NCI-H446 treated with DMSO at 0.1 percent for 48 hours (cell line): ENCODE data around the gene ATL1.
A peak's percentile ranks its signal among the peaks of the same experiment; 100 is the strongest.
"Not testable (repeated sequence)": the region's sequence is repeated elsewhere in the genome, so short reads cannot be mapped to it uniquely, and the experiment has no call there.

Source experiments
- DNase-seq: peaks from one replicate; lab custom pipeline; 2025; lab: John Stamatoyannopoulos, UW

The ATL1 gene

GRCh38 chr14:50602035-50602434 is 42.1 kb downstream of the ATL1 start:
- no peak for DNase-seq

GRCh38 chr14:50603565-50603964 is 43.6 kb downstream of the ATL1 start:
- DNase-seq, result no peak

DNA sequence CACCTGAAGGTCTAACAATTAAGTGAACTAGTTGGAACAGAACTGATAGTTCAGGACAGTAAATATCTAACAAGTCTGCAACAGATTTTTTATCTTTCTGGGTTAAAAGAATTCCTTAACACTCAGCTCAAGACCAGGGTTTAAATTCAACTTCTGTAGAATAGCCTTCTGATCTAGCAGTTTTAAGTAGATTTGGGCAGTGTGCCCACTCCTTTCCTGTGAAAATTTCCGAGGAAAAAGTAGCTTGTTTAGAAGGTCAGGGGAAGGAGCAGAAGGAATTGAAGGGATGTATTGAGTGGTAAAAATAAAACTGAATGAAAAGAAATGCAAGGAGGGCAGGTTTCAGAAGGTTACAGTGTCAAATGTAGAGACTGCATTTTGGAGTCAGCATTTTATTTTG is 45.8 kb downstream of the ATL1 start:
- no peak for DNase-seq

- DNase-seq, result no peak
Measured at GRCh38 chr14:50606468-50606867, 46.5 kb downstream of the ATL1 start.

DNA sequence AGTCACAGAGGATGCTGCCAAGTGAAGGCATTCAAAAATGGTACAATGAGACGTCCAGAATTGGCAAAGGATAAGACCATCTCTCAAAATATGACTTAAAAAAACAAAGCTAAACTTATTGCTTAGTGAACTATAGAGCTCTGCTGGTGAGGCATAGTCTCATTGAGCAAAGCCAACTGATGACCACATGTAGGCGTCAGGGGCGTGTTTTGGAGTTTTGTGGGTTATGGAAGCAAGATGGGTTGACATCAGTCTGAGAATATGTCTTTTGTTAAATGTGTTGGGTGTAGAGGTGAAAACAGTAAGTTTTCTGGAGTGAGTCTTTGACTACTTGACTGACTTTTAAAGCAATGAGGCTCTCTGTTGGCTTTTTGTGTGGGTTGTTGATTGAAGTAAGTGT is 47.2 kb downstream of the ATL1 start:
- no peak for DNase-seq

GRCh38 chr14:50607761-50608160 is 47.8 kb downstream of the ATL1 start:
- no peak for DNase-seq

GRCh38 chr14:50608302-50608851 is 48.4 kb downstream of the ATL1 start:
- no peak for DNase-seq

DNA sequence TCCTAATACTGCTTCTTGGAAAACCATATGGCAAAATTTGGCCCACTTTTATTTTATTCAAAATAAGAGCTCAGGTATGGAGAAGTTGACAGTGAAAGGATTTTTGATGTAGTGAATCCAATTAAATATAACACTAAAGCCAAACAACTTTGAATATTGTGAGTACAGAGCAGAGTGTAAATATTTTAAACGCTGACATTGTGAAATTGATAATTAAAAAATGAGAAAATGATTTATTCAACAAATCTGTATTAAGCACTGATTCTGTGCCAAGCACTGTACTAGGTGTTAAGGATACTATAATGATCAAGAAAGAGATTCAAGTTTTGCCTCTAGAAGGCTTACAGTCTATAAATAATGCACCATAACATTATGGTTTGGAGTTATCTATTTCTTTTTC is 50.5 kb downstream of the ATL1 start:
- no peak for DNase-seq

GRCh38 chr14:50612806-50613205 is 52.9 kb downstream of the ATL1 start:
- DNase-seq, result no peak

- no peak for DNase-seq
Measured at GRCh38 chr14:50615056-50615455, 55.1 kb downstream of the ATL1 start.

GRCh38 chr14:50615552-50615951 is 55.6 kb downstream of the ATL1 start:
- no peak for DNase-seq

- DNase-seq, result no peak
Measured at GRCh38 chr14:50616275-50616674, 56.3 kb downstream of the ATL1 start.

DNA sequence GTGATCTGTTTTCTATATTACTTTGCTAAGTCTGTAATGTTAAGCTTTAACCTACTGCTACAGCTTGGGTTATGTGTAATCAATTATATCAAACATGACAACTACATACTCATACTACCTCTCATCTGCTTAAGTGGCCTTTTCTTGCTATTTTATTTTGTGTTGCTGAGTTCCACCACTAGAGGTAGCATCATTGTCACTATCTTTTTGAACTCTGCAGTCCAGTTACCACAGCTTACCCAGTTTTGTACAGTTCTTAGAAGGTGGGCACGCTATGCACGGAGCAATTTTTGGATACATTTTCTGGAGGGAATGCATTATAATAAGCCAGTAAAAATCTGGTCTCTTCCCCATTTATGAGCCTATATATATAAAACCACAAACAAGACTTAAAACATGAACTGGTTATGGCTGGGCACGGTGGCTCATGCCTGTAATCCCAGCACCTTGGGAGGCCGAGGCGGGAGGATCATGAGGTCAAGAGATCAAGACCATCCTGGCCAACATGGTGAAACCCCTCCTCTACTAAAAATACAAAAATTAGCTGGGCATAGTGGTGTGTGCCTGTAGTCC is 59.7 kb downstream of the ATL1 start:
- DNase-seq, result peak; percentile 15

GRCh38 chr14:50620341-50620740 is 60.4 kb downstream of the ATL1 start:
- no peak for DNase-seq

- DNase-seq, result no peak
Measured at GRCh38 chr14:50622978-50623377, 63.0 kb downstream of the ATL1 start.

DNA sequence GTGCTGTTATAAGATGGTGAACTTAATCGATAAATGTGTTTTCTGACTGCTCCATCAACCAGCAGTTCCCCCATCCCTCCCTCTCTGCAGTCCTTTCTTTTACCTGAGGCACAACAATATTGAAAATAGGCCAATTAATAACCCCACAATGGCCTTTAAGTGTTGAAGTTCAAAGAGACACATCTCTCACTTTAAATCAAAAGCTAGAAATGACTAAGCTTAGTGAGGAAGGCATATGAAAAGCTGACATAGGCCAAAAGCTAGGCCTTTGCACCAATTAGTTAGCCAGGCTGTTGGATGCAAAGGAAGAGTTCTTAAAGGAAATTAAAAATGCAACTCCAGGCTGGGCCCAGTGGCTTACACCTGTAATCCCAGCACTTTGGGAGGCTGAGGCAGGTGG is 64.5 kb downstream of the ATL1 start:
- DNase-seq, result no peak

DNA sequence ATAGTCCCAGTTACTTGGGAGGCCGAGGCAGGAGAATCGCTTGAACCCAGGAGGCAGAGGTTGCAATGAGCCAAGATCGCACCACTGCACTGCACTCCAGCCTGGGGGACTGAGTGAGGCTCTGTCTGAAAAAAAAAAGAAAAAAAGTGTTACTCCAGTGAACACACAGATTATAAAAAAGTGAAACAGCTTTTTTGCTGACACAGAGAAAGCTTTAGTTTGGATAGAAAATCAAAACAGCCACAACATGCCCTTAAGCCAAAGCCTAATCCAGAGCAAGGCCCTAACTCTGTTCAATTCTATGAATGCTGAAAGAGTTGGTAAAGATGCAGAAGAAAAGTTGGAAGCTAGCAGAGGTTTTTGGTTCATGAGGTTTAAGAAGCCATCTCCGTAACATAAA is 65.0 kb downstream of the ATL1 start:
- not testable (repeated sequence) for DNase-seq

GRCh38 chr14:50631408-50631821 is 71.5 kb downstream of the ATL1 start:
- no peak for DNase-seq

GRCh38 chr14:50633954-50634353 is 74.0 kb downstream of the ATL1 start:
- DNase-seq, result no peak

- no peak for DNase-seq
Measured at GRCh38 chr14:50635141-50635540, 75.2 kb downstream of the ATL1 start.

- no peak for DNase-seq
Measured at GRCh38 chr14:50647282-50647681, 87.3 kb downstream of the ATL1 start.

DNA sequence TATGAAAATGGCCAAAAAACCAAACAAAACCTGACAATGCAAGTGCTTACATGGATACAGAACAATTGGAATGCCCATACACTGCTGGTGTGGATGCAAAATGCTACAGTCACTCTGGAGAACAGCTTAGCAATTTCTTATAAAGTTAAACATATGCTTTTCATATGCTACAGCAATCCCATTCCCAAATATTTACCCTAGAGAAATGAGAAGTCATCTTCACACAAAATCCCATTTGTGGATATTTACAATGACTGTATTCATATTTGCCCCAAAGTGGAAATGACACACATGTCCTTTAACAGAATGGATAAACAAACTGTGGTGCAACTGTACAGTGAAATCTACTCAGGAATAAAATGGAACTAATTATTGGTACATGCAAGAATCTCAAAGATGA is 87.8 kb downstream of the ATL1 start:
- DNase-seq, result no peak

DNA sequence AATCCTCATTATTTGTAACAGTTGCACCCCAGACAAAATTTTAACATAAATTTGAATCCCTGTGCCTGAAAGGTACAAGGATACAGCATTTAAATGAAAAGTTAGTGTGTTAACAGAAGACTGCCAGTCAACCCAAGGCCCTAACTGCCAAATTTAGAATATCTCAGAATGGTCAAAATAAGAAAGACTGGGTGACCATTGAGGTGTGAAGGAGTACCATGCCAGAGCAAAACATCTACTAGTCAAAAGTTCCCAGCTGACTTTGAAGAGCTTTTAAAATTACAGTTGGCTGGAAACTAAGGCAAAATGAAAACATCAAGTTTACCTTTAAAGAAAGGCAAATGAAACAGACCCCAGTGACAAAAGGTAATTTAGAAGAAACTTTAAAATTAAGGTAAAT is 89.7 kb downstream of the ATL1 start:
- no peak for DNase-seq

GRCh38 chr14:50656776-50657175 is 96.8 kb downstream of the ATL1 start:
- no peak for DNase-seq
